GM18858 (cell line): Measurements from ENCODE around the gene CLBA1.
A peak's percentile ranks its signal among the peaks of the same experiment; 100 is the strongest.

Source experiments
- ATAC-seq: cut with Tn5 transposase; IDR thresholded peaks from one replicate; pipeline ENCODE4 v1.9.1; 2021; ENCODE audit not compliant: unreplicated experiment

Gene CLBA1

GRCh38 chr14:105005329-105005928 lies 19.8 kb downstream of the CLBA1 start:
- ATAC-seq = no peak

DNA sequence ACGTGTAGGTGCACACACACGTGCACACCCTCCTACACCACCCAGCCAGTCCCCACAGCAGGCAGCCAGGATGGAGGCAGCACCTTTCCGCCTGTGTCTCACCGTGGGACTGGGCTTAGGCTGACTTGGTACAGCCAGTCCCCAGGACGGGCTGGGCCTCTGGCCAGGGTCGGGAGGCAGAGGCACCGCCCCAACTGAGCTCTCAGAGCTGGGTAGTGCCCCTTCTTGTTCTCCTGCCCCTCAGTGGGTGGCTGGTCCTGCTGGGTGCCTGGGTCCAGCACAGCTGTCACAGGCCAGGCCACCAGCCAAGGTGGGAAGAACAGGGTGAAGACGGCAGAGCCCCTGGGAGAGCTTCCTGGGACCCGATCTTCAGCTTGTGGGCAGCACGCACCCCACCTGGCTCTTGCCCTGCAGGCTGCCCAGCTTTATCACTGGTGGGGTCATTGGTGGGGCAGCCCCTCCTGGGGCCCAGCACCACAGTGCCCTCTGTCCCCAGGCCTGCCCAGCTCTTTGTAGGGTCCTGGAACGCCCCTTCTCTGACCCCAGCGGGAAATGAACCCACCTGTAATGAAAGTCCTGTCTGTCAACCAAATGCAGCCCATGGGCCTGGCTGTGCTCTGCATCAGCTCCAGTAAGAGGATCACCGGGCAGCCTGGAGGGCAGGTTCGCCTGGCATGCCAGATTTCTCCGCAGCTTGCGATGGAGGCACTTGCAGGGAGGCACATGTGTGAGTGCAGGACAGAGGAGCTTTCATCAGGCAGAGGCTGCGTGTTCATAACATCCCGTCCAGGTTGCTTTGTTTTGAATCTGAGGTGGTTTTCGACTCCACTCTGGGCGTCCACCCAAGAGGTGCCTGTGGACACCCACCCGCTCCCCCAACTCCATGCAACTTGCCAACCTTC lies 20.6 kb downstream of the CLBA1 start:
- ATAC-seq = no peak

DNA sequence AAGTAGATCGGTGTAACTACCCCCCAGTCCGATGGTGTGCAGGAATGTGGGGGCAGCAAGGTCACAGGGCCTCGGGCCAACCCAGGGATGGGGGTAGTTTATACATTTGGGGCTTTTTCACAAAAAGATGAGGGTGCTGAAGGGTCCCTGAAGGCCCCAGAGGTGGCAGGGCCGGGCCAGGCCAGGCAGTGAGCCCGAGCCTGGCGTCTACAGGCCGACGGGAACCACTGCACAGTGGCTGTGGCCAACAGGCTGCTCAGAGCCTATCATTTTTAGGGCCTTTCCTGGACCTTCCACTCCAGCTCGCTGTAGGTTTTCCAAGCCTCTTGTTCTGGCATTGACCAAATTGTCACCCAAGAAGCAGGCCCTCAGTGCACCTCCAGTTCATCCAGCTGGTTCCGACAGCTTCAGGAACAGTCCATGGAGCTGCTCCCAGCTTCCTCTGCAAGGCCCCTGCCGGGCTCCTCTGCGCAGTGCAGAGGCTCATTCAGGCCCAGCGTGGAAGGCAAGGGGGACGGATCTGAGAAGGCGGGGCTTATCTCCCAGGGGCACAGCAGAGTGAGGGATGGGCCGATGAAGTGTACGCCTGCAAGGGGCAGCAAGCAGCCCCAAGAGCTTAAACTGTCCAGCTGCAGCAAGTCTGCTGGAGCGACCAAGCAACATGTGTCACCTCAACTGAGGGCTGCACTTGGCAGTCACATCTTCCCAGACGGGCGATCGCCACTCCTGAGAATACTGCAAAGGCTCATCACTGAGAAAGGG lies 21.4 kb downstream of the CLBA1 start:
- ATAC-seq = no peak

DNA sequence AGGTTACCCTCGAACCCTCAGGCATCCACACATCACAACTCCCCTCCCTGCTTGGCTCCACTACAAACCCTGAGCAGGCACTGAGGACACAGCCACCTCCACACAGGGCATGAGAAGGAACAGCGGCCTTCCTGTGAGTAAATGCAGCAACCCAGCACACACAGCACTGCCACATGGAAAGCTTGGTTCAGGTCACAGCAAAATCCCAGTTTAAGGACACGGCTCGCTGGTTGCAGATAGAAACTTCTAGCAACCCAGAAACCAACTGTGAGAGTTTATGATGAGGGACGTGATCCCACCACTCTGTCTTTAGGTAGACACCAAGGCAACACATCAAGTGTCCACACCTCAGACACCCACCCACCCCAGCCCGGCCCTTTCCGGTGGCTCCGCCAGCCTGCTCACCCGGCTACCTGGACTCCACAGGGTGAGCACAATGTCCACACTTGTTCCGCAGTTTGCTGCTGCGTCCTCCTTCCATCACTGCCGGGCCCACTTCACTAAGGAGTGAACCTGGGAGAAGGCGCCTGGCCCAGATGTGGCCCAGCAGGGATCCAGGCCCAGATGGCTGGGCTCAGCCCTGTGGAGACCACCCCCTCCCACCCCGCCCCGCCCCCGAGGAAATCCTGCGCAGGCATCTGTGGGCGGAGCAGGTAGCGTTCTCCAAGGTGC lies 22.1 kb downstream of the CLBA1 start:
- no peak for ATAC-seq

- ATAC-seq = no peak
Measured at GRCh38 chr14:105010106-105010505, 24.5 kb downstream of the CLBA1 start.

DNA sequence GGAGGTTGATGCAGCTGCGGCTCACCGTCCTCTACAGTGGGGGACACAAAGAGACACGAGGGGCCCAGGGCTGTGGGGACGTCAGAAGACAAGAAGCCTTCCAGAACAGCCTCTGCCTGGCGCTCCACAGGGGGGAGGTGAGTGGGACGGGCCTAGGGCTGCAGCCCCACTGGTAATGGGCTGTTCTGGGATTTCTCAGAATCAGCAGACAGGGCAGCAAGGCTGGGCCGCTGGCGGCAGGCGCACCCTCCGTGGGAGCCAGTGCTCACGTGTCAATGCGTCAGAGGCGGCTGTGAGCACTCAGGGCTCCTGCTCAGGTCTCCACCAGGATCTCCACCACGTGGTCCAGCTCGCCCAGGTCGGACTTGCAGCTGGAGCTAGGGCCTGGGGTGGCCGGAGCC lies 25.3 kb downstream of the CLBA1 start:
- no peak for ATAC-seq

- no peak for ATAC-seq
Measured at GRCh38 chr14:105011312-105011990, 25.9 kb downstream of the CLBA1 start.

- ATAC-seq = no peak
Measured at GRCh38 chr14:105012171-105012985, 26.8 kb downstream of the CLBA1 start.

- no peak for ATAC-seq
Measured at GRCh38 chr14:105013150-105013785, 27.7 kb downstream of the CLBA1 start.

DNA sequence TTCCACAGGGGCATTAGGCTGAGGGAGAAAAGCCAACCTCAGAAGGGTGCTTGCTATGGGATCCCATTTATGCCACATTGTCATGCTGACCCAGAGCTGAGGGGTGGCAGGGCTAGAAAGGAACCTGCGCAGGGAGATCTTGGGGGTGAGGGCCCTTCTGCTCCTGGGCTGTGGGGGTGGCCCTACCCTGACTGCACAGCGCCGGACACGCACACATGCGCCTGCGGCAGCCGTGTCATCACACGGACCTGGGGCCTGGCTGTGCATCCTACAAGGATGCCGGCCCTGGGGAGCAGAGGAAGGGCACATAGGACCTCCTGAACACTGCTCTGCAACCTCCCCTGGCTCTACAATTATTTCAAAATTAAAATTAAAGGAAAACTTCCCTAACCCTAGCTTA lies 28.4 kb downstream of the CLBA1 start:
- no peak for ATAC-seq

DNA sequence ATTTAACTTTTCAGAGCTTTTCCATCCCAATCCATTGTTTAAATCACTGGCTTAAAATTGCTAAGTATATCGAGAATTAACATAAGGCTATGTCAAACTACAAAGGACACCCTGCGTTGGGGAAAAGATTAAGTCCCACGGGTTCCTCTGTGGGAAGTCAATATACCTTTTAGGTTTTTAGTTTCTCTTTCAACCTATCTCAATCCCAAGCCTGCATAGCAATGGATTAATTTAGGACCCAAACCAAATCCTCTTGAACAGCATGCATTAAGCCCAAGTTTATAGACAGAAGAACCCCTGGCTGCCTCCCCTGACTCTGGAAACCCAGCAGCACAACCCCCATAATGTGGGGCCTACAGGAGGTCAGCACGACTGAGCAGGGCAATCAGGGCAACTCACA lies 29.0 kb downstream of the CLBA1 start:
- no peak for ATAC-seq

DNA sequence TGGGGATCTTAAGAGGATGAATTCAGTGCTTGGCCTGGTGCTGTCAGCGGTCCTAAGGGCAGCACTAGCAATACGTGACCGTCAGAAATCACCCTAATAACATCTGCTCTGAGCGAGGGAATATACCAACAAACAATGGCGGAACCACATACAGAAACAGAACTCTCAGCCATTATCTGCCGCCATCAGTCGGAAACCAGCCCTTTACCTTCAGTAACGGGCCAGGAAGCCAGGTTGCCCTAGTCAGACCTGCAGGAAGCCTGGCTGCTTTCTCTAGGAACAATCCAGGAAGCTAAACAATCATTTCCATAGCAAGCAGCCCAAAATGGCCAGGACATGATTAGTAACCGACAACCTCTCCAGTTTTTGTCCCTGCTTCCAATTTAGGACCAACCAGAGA lies 29.7 kb downstream of the CLBA1 start:
- no peak for ATAC-seq

DNA sequence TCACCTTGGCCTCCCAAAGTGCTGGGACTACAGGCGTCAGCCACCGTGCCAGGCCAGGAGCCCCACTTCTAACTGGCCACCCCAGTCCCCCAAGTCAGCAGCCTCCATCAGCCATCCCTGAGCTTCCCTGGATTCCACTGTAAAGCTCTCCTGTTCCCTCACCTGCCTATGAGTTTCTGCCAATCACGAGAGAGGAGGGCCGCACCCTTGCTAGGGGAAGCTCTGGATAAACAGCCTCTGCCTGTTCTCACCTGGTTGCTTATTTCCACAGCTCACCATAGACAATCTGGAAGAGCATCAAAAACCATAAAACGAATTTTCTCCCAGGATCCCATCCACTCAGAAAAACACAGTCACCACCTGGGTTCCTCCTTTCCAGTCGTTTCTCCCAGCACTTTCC lies 30.3 kb downstream of the CLBA1 start:
- no peak for ATAC-seq

DNA sequence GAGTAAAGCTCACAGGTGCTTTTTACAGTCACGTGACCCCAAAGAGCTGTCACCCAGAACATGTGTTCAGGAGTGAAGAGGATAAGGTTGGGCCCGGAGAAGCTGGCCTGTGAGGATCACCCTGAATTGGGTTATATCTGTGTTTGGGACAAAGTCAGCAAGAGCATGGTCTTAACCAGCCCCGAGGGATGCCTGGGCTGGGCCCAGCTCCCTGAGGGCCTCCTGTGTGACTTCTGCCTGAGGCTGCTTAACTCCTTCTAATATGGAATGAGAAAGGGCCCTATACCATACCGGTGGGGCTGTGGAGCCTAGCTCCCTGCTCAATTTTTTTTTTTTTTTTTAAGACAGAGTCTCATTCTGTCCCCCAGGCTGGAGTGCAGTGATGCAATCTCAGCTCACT lies 32.8 kb downstream of the CLBA1 start:
- ATAC-seq = no peak

DNA sequence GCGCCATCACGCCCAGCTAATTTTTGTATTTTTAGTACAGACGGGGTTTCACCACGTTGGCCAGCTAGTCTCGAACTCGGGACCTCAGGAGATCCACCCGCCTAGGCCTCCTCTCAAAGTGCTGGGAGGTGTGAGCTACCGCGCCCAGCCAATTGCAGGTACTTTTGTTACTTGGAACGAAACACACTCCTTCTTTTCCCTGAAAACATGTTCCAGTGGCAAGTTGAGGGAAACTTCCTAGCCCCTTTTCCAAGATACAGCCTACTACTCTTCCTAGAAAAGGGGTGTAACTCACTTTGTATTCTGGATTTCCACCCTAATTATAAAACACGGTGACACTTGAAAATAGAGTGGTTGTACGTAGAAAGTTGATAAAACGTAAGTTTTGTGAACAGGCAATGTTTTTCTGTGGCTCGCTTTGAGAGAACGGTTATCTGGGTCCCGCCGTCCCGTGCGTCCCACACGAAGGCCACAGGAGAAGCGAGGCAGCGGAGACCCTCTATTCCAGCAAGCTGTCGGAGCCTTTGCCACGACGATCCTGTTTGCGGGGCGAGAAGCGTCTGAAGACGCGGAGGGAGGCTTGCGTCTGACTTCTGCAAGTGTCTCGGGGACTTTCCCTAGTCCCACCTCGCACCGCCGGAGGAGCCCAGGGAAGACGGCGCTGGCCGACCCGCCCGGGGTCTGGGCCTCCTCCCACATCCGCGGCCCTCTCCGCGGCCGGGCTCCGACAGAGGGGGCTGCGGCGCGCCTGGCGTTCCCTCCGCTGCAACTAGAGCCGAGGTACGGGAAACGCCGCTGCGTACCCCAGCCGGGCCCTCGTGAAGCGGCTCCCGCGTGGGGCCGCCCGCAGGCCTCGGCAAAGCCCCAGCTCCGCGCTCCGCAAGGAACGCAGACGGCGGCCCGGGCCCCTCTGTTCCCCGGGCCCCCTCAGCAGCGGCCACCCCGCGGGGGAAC lies 34.5 kb downstream of the CLBA1 start:
- ATAC-seq = peak; percentile 18

- peak; percentile 57 for ATAC-seq
Measured at GRCh38 chr14:105020815-105021655, 35.4 kb downstream of the CLBA1 start, which contains the start of gene CDCA4. TSS of gene CDCA4 (minus strand) at chr14:105021083. CDS start at chr14:105011929, 9,154 bp downstream.

DNA sequence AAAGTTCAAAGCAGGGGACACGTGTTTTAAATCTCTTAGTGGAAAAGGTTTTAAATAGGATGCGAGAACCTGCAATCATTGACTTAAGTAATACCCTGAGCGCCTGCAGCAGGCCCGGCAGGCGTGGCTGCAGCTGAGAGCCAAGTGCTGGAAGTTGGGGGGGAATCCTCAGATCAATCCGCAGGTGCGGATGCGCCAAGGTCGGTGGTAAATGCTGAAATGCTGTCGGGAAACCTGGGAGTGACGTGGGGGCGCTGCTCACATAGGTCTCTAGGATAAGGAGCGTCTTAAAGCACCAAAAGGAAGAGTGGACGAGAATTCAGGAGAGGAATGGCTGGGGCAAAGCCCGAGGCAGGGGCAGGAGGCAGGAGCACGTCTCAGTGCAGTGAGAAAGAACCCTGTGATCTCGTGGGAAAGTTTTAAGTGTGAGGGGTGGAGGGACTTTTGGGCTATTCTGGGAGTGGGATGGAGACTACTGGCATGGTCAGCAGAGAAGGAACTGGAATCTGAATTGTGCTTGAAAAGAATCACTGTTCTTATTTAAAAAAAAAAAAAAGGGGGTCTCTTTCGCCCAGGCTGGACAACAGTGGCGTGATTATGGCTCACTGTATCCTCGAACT lies 36.2 kb downstream of the CLBA1 start:
- no peak for ATAC-seq
